Transverse colon (tissue), 4 donors: Measurements from ENCODE around the gene SCAPER.

Experiments
- EP300 ChIP-seq: sonication (generic); formaldehyde crosslinking; IDR thresholded peaks from one replicate; pipeline ENCODE4 v1.6.1; 2017; ENCODE audit warnings: antibody characterized with exemption, low read depth
- POLR2A ChIP-seq: fragments of 450-650 bp; IDR thresholded peaks from one replicate; pipeline ENCODE4 v1.6.1; 2016; ENCODE audit warnings: antibody characterized with exemption, mild to moderate bottlenecking, moderate library complexity
- POLR2AphosphoS5 ChIP-seq, 3 donors: sonication (generic); formaldehyde crosslinking; IDR thresholded peaks; one replicate each; pipeline ENCODE4 v1.6.1; 2016; ENCODE audit warnings: antibody characterized with exemption in 3 of 3
- TF ChIP-seq, protein P1 (sequence below), 5 experiments: fragments of 200-600 bp in 3 of 5; fragments of 450-650 bp in 2 of 5; sonication (generic) in 3 of 5; IDR thresholded peaks; 1 replicate in 2 of 5; 2 replicates in 3 of 5; pipeline ENCODE4 v1.5.1; 2016 to 2017; ENCODE audit warnings: antibody characterized with exemption in 5 of 5, inconsistent platforms in 3 of 5, mild to moderate bottlenecking in 2 of 5, moderate library complexity in 1 of 5

GRCh38 chr15:76503121-76503520, 402.0 kb downstream of the SCAPER start:
- TF ChIP-seq, protein P1, sequence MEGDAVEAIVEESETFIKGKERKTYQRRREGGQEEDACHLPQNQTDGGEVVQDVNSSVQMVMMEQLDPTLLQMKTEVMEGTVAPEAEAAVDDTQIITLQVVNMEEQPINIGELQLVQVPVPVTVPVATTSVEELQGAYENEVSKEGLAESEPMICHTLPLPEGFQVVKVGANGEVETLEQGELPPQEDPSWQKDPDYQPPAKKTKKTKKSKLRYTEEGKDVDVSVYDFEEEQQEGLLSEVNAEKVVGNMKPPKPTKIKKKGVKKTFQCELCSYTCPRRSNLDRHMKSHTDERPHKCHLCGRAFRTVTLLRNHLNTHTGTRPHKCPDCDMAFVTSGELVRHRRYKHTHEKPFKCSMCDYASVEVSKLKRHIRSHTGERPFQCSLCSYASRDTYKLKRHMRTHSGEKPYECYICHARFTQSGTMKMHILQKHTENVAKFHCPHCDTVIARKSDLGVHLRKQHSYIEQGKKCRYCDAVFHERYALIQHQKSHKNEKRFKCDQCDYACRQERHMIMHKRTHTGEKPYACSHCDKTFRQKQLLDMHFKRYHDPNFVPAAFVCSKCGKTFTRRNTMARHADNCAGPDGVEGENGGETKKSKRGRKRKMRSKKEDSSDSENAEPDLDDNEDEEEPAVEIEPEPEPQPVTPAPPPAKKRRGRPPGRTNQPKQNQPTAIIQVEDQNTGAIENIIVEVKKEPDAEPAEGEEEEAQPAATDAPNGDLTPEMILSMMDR (IDR thresholded peaks at IDR 0.05) = no peak
- no peak for TF ChIP-seq POLR2A
- TF ChIP-seq POLR2AphosphoS5 (IDR thresholded peaks at IDR 0.05) = no peak
- TF ChIP-seq EP300 = no peak
